Stimulated activated effector memory CD8-positive, alpha-beta T cell treated with anti-CD3 and anti-CD28 coated beads, Interleukin-12 subunit alpha, Interleukin-12 subunit beta, amount 100 ng/mL, for 72 hours (primary cell): ENCODE results near the gene CCDC15.

Experiments
- ATAC-seq: fragments of 150-1000 bp; cut with Tn5 transposase; 2 replicates; pipeline ENCODE4 v1.10.0; 2021
- DNase-seq, 2 donors: peaks; one replicate each; pipeline ENCODE4 v3.0.0; 2021 to 2022; ENCODE audit warnings: low spot score in 2 of 2
- H3K27ac Mint-ChIP-seq: one replicate; pipeline ENCODE4 v1.8.0; 2022; ENCODE audit warnings: mild to moderate bottlenecking, mixed read lengths
- H3K36me3 Mint-ChIP-seq: one replicate; pipeline ENCODE4 v1.8.0; 2022; ENCODE audit warnings: mild to moderate bottlenecking, mixed read lengths
- H3K4me1 Mint-ChIP-seq: one replicate; pipeline ENCODE4 v1.8.0; 2022; ENCODE audit warnings: mixed read lengths
- H3K4me3 Mint-ChIP-seq: one replicate; pipeline ENCODE4 v1.8.0; 2022; ENCODE audit warnings: mild to moderate bottlenecking, mixed read lengths
- H3K9me3 Mint-ChIP-seq: one replicate; pipeline ENCODE4 v1.8.0; 2022; ENCODE audit warnings: mixed read lengths

The CCDC15 gene

GRCh38 chr11:124953753-124954589 lies at the start of gene CCDC15:
CCDC15 (plus strand) TSS chr11:124954202; CDS start chr11:124954733, 531 bp downstream.
- no peak within 1 kb of the TSS for H3K4me3 Mint-ChIP-seq
- H3K36me3 Mint-ChIP-seq, result no peaks in the 10 kb centered on the region
- DNase-seq, result peak; percentile 78 to 95
- ATAC-seq, result peak; percentile 98
- H3K27ac Mint-ChIP-seq, result no peak within 1 kb of the TSS
- H3K4me1 Mint-ChIP-seq, result no peaks in the 10 kb centered on the region
- H3K9me3 Mint-ChIP-seq, result no peaks in the 10 kb centered on the region

DNA sequence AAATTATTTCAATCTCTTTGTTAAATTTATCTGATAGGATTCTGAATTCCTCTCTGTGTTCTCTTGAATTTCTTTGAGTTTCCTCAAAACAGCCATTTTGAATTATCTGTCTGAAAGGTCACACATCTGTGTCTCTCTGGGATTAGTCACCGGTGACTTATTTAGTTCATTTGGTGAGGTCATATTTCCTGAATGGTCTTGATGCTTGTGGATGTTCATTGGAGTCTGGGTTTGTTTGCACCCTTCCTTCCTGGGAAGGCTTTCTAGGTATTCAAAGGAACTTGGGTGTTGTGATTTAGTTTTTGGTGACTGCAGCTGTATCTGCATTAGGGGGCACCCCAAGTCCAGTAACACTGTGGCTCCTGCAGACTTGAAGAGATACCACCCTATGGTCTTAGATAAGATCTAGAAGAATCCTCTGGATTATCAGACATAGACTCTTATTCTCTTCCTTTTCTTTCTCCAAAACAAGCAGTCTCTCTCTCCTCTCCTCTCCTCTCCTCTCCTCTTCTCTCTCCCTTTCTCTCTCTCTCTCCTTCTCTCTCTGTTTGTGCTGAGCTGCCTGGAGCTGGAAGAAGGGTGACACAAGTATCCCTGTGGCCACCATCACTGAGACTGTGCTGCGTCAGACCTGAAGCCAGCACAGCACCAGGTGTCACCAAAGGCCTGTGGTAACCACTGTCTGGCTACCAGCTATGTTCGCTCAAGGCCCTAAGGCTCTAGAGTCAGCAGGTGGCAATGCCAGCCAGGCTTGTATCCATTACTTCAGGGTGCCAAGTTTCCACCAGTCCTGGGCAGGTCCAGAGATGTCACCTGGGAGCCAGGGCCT lies 38.2 kb upstream of the CCDC15 start:
- no peak overlapping the region for H3K27ac Mint-ChIP-seq

GRCh38 chr11:124916370-124916710 lies 37.7 kb upstream of the CCDC15 start:
- no peak for ATAC-seq
- Mint-ChIP-seq H3K4me1 (no peaks in the 10 kb centered on the region), H3K9me3 (no peaks in the 10 kb centered on the region), H3K27ac (no peak overlapping the region), H3K36me3 (no peaks in the 10 kb centered on the region), H3K4me3 (no peak overlapping the region)
- no peak for DNase-seq

More for the DNA sequence above, 38.2 kb upstream of the CCDC15 start:
- Mint-ChIP-seq H3K4me3 (no peak overlapping the region), H3K36me3 (no peaks in the 10 kb centered on the region), H3K4me1 (no peaks in the 10 kb centered on the region), H3K9me3 (no peaks in the 10 kb centered on the region)
- DNase-seq (no peak), ATAC-seq (no peak)

- ATAC-seq (no peak), DNase-seq (no peak)
- Mint-ChIP-seq H3K36me3 (no peaks in the 10 kb centered on the region), H3K4me3 (no peak overlapping the region), H3K27ac (no peak overlapping the region), H3K4me1 (no peaks in the 10 kb centered on the region), H3K9me3 (no peaks in the 10 kb centered on the region)
These were observed 36.8 kb upstream of the CCDC15 start for GRCh38 chr11:124917115-124917637.

GRCh38 chr11:124918950-124919349 lies 35.1 kb upstream of the CCDC15 start, which contains the start of gene HEPN1:
HEPN1 (plus strand) TSS chr11:124919250.
- H3K36me3 Mint-ChIP-seq, result no peaks in the 10 kb centered on the region
- ATAC-seq (no peak), DNase-seq (no peak)
- no peaks in the 10 kb centered on the region for H3K9me3 Mint-ChIP-seq
- peak within 1 kb of the TSS; percentile 19 for H3K27ac Mint-ChIP-seq
- no peak within 1 kb of the TSS for H3K4me3 Mint-ChIP-seq
- H3K4me1 Mint-ChIP-seq, result peaks cover 10% of the 10 kb centered on the region

DNA sequence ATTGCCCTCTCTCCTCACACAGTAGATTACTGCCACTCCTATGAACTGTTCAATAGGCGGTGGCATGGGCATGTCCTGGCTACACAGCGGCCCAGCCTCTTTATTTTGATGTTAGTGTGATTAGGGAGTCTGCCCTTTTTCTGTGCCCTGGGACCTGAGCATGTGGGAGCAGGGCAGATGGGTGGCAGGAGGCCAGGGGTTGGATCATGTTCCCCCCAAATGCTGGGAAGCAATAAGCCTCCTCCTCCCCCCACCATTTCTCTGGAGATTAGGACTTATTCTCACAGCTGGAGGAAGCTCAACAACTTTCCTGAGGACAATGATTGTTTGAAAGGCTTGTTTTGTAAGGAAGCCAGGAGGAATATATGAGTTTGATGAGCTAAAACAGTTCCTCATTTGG lies 34.1 kb upstream of the CCDC15 start:
- no peak for ATAC-seq
- Mint-ChIP-seq H3K9me3 (no peaks in the 10 kb centered on the region), H3K27ac (no peak overlapping the region), H3K4me3 (no peak overlapping the region), H3K4me1 (peaks cover 10% of the 10 kb centered on the region), H3K36me3 (no peaks in the 10 kb centered on the region)
- DNase-seq, result no peak

DNA sequence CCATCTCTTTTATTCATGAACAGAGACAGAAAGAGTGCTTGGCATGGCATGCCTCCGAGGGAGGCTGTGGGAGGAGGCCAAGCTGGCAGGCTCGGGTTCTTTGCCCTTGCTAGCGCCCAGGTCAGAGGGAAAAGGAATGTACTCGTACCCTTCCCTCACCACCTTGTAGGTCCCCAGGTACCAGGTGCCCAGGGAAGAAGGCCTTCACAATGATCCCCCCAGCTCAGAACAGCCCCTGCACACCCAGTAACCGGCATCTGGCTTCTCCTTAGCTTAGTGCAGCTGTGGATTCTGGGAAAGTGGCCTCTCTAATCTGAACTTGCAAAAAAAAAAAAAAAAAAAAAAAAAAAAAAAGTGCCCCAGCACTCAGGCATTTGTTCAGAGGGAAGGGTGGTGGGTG lies 33.6 kb upstream of the CCDC15 start:
- no peak for DNase-seq
- peaks cover 10% of the 10 kb centered on the region for H3K4me1 Mint-ChIP-seq
- H3K9me3 Mint-ChIP-seq, result no peaks in the 10 kb centered on the region
- H3K4me3 Mint-ChIP-seq, result peak overlapping the region; percentile 25
- no peak for ATAC-seq
- no peaks in the 10 kb centered on the region for H3K36me3 Mint-ChIP-seq
- no peak overlapping the region for H3K27ac Mint-ChIP-seq

DNA sequence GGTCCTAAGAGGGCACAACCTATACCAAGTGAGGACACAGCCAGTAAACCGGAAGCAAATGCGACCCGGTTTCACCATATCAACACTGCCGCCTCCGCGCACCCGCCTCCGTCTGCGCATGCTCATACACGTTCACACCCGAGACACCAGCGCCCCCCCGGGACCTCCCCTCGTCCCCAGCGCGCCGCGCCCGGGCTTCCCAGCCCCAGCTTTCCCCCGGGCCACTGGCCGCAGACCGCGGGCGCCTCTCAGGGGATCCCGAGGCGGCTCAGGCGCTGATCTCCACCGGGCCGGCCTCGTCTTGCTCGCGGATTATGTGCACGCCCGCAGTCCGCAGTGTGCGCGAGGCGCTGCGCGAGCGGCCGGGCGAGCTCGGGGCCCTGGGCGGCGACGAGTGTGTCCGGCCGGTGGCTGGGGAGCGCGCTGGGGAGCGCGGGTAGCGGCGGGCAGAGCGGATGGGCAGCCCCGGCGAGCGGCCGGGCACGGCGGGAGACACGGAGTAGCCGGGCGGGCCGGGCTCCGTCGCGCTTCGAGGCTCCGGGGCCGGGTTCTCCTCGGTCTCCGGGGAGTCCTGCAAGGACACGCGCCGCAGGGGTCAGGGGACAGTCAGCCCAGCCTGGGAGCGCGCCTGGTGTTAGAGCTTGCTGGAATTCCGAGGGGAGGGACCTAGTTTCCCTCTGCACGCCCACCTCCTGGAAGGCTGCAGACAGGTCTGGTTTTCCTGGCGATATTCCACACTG lies 33.0 kb upstream of the CCDC15 start:
- no peak overlapping the region for H3K27ac Mint-ChIP-seq
- H3K36me3 Mint-ChIP-seq, result no peaks in the 10 kb centered on the region
- peak; percentile 81 for ATAC-seq
- peaks cover 10% of the 10 kb centered on the region for H3K4me1 Mint-ChIP-seq
- peak overlapping the region; percentile 25 for H3K4me3 Mint-ChIP-seq
- peak; percentile 63 to 85 for DNase-seq
- H3K9me3 Mint-ChIP-seq, result no peaks in the 10 kb centered on the region

DNA sequence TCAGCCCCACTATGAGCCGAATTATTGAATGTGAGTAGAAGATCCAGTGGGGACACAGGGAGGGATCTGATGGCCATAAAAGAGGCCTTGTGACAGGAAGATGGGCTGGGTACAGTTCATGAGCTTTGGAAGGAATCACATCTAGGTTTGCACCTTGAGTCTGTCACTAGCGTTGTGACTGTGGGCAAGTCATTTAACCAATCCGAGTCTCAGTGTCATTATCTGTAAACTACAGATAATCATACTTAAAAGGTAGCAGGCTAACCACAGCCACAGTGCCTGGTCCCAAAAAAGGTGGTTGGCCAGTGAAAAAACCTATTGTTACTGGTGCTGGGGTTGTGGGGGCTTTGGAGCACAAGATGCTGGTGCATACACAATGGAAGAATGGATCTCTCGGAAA lies 31.2 kb upstream of the CCDC15 start:
- ATAC-seq (no peak), DNase-seq (no peak)
- Mint-ChIP-seq H3K4me1 (peaks cover 10% of the 10 kb centered on the region), H3K4me3 (no peak overlapping the region), H3K9me3 (no peaks in the 10 kb centered on the region), H3K36me3 (no peaks in the 10 kb centered on the region), H3K27ac (no peak overlapping the region)

GRCh38 chr11:124923296-124923695 lies 30.7 kb upstream of the CCDC15 start:
- Mint-ChIP-seq H3K9me3 (no peaks in the 10 kb centered on the region), H3K4me3 (no peak overlapping the region), H3K36me3 (no peaks in the 10 kb centered on the region), H3K4me1 (peaks cover 10% of the 10 kb centered on the region), H3K27ac (no peak overlapping the region)
- DNase-seq, result no peak
- ATAC-seq, result no peak

GRCh38 chr11:124928942-124929665 lies 24.9 kb upstream of the CCDC15 start:
- H3K9me3 Mint-ChIP-seq, result no peaks in the 10 kb centered on the region
- H3K4me3 Mint-ChIP-seq, result no peak overlapping the region
- H3K4me1 Mint-ChIP-seq, result no peaks in the 10 kb centered on the region
- ATAC-seq (no peak), DNase-seq (no peak)
- no peak overlapping the region for H3K27ac Mint-ChIP-seq
- no peaks in the 10 kb centered on the region for H3K36me3 Mint-ChIP-seq

- no peak overlapping the region for H3K27ac Mint-ChIP-seq
- no peak for ATAC-seq
- DNase-seq, result no peak
- no peaks in the 10 kb centered on the region for H3K9me3 Mint-ChIP-seq
- no peaks in the 10 kb centered on the region for H3K4me1 Mint-ChIP-seq
- no peaks in the 10 kb centered on the region for H3K36me3 Mint-ChIP-seq
- H3K4me3 Mint-ChIP-seq, result no peak overlapping the region
These were observed 23.2 kb upstream of the CCDC15 start for GRCh38 chr11:124930799-124931198.

- no peaks in the 10 kb centered on the region for H3K4me1 Mint-ChIP-seq
- peak in 1 of 2 donors; percentile 7 for DNase-seq
- no peaks in the 10 kb centered on the region for H3K36me3 Mint-ChIP-seq
- H3K9me3 Mint-ChIP-seq, result no peaks in the 10 kb centered on the region
- no peak overlapping the region for H3K27ac Mint-ChIP-seq
- ATAC-seq, result no peak
- no peak overlapping the region for H3K4me3 Mint-ChIP-seq
These were observed 19.0 kb upstream of the CCDC15 start for GRCh38 chr11:124934862-124935547.
